CD4-positive, alpha-beta memory T cell (primary cell): ENCODE measurements around the gene CFAP46. TPM values are rescaled to one million over a fixed set of nuclear protein-coding genes. Genes with fewer than 3 reads are reported as not detected.

ENCODE experiments used
- CTCF ChIA-PET: fragments of 350-600 bp; sonication (Branson Sonifier 250); formaldehyde crosslinking; loops from one replicate; lab custom pipeline; 2021; ENCODE audit warnings: inconsistent platforms; ENCODE audit not compliant: partially characterized antibody; lab: Charles Lee
- POLR2A ChIA-PET: fragments of 350-600 bp; sonication (Branson Sonifier 250); formaldehyde crosslinking; loops from one replicate; lab custom pipeline; 2021; ENCODE audit not compliant: partially characterized antibody; lab: Charles Lee
- DNase-seq, 5 donors: peaks; one replicate each; pipeline versions ENCODE4 v3.0.0 to v3.0.0-alpha.2; 2020 to 2022; ENCODE audit warnings: mixed read lengths in 1 of 5
- H3K27ac ChIP-seq: one replicate; pipeline ENCODE4 v1.7.0; 2013; ENCODE audit warnings: low read depth, low read length
- H3K27me3 ChIP-seq: 2 replicates; pipeline ENCODE4 v1.7.0; 2013; ENCODE audit warnings: mild to moderate bottlenecking, low read length, moderate library complexity; ENCODE audit not compliant: insufficient read depth
- H3K36me3 ChIP-seq: 2 replicates; pipeline ENCODE4 v1.7.0; 2013; ENCODE audit warnings: mild to moderate bottlenecking, low read length, moderate library complexity; ENCODE audit not compliant: insufficient read depth
- H3K4me1 ChIP-seq: 2 replicates; pipeline ENCODE4 v1.7.0; 2013; ENCODE audit warnings: mild to moderate bottlenecking, low read length, moderate library complexity; ENCODE audit not compliant: insufficient read depth
- H3K4me3 ChIP-seq, 2 donors: one replicate each; pipeline ENCODE4 v1.7.0; 2013; ENCODE audit warnings: low read length in 2 of 2, mild to moderate bottlenecking in 1 of 2
- H3K9me3 ChIP-seq, 2 donors: one replicate each; pipeline ENCODE4 v1.7.0; 2013; ENCODE audit warnings: low read length in 2 of 2, control low read depth in 1 of 2; ENCODE audit not compliant: control insufficient read depth in 1 of 2
- H3K27ac Mint-ChIP-seq, 7 donors: one replicate each; pipeline ENCODE4 v1.8.0; 2020 to 2021; ENCODE audit warnings: mixed read lengths in 7 of 7, mild to moderate bottlenecking in 6 of 7, inconsistent platforms in 3 of 7, moderate library complexity in 3 of 7
- H3K27me3 Mint-ChIP-seq, 2 donors: one replicate each; pipeline ENCODE4 v1.8.0; 2020 to 2021; ENCODE audit warnings: mixed read lengths in 2 of 2
- H3K36me3 Mint-ChIP-seq, 2 donors: one replicate each; pipeline ENCODE4 v1.8.0; 2020 to 2021; ENCODE audit warnings: mixed read lengths in 2 of 2, inconsistent platforms in 1 of 2, mild to moderate bottlenecking in 1 of 2
- H3K4me1 Mint-ChIP-seq, 4 donors: one replicate each; pipeline ENCODE4 v1.8.0; 2020 to 2021; ENCODE audit warnings: mixed read lengths in 4 of 4, mild to moderate bottlenecking in 1 of 4
- H3K4me3 Mint-ChIP-seq, 8 donors: one replicate each; pipeline ENCODE4 v1.8.0; 2020 to 2021; ENCODE audit warnings: mixed read lengths in 8 of 8, mild to moderate bottlenecking in 7 of 8, moderate library complexity in 6 of 8, inconsistent platforms in 3 of 8
- H3K9me3 Mint-ChIP-seq, 8 donors: one replicate each; pipeline ENCODE4 v1.8.0; 2020 to 2021; ENCODE audit warnings: mixed read lengths in 8 of 8, mild to moderate bottlenecking in 5 of 8, inconsistent platforms in 3 of 8, moderate library complexity in 1 of 8
- intact Hi-C: fragments of 100-400 bp; cut with micrococcal nuclease; formaldehyde crosslinking; loops from one replicate; pipeline ENCODE4 v1.15.1; 2023
- polyA plus RNA-seq, 2 donors: library from polyadenylated mRNA; unstranded; fragments of 300-500 nt; fragmentation: Illumina TruSeq; gene quantifications; one replicate each; pipeline ENCODE4 v1.2.3, GENCODE V29; 2021
- total RNA-seq, 2 experiments: library from RNA; stranded (reverse); gene quantifications; one replicate each; pipeline ENCODE4 v1.2.3, GENCODE V29; 2021

Gene CFAP46
- total and polyA plus RNA-seq, 4 experiments from 2014 or later = not detected

GRCh38 chr10:132916956-132917666, 25.3 kb downstream of the CFAP46 start:
- H3K9me3 ChIP-seq = no peaks in the 10 kb centered on the region
- Mint-ChIP-seq H3K4me1 (no peaks in the 10 kb centered on the region), H3K27ac (no peak overlapping the region), H3K9me3 (peaks cover 0 to 4% (median 0%) of the 10 kb centered on the region in 8 donors), H3K4me3 (no peak overlapping the region), H3K27me3 (peaks cover 1 to 2% of the 10 kb centered on the region in 2 donors), H3K36me3 (no peaks in the 10 kb centered on the region)
- intact Hi-C loops = no loop called here
- H3K27ac ChIP-seq = no peak overlapping the region
- H3K36me3 ChIP-seq = no peaks in the 10 kb centered on the region
- ChIA-PET CTCF (no interaction called here), POLR2A (no interaction called here)
- no peaks in the 10 kb centered on the region for H3K4me1 ChIP-seq
- no peak for DNase-seq
- H3K4me3 ChIP-seq = no peak overlapping the region
- H3K27me3 ChIP-seq = no peaks in the 10 kb centered on the region

- Mint-ChIP-seq H3K4me3 (no peak overlapping the region), H3K27me3 (peaks cover under 1% of the 10 kb centered on the region in 2 donors), H3K9me3 (peaks cover 0 to 4% (median 0%) of the 10 kb centered on the region in 8 donors), H3K27ac (no peak overlapping the region), H3K36me3 (no peaks in the 10 kb centered on the region), H3K4me1 (no peaks in the 10 kb centered on the region)
- no peak overlapping the region for H3K4me3 ChIP-seq
- intact Hi-C loops = no loop called here
- ChIA-PET POLR2A (no interaction called here), CTCF (no interaction called here)
- no peaks in the 10 kb centered on the region for H3K27me3 ChIP-seq
- no peaks in the 10 kb centered on the region for H3K36me3 ChIP-seq
- no peaks in the 10 kb centered on the region for H3K9me3 ChIP-seq
- H3K27ac ChIP-seq = no peak overlapping the region
- DNase-seq = no peak
- no peaks in the 10 kb centered on the region for H3K4me1 ChIP-seq
Observed at GRCh38 chr10:132916421-132916841, 25.9 kb downstream of the CFAP46 start.

GRCh38 chr10:132915411-132915810, 27.0 kb downstream of the CFAP46 start:
- no peaks in the 10 kb centered on the region for H3K9me3 ChIP-seq
- Mint-ChIP-seq H3K9me3 (peaks cover 0 to 4% (median 0%) of the 10 kb centered on the region in 8 donors), H3K4me3 (no peak overlapping the region), H3K4me1 (no peaks in the 10 kb centered on the region), H3K27me3 (no peaks in the 10 kb centered on the region), H3K27ac (no peak overlapping the region), H3K36me3 (no peaks in the 10 kb centered on the region)
- H3K36me3 ChIP-seq = no peaks in the 10 kb centered on the region
- no peak for DNase-seq
- intact Hi-C loops = no loop called here
- no peak overlapping the region for H3K4me3 ChIP-seq
- no peak overlapping the region for H3K27ac ChIP-seq
- POLR2A ChIA-PET = no interaction called here
- no peaks in the 10 kb centered on the region for H3K4me1 ChIP-seq
- CTCF ChIA-PET = no interaction called here
- no peaks in the 10 kb centered on the region for H3K27me3 ChIP-seq

GRCh38 chr10:132914732-132915131, 27.6 kb downstream of the CFAP46 start:
- Mint-ChIP-seq H3K27ac (no peak overlapping the region), H3K4me3 (no peak overlapping the region), H3K4me1 (no peaks in the 10 kb centered on the region), H3K36me3 (no peaks in the 10 kb centered on the region), H3K27me3 (no peaks in the 10 kb centered on the region), H3K9me3 (peaks cover 0 to 4% (median 0%) of the 10 kb centered on the region in 8 donors)
- H3K9me3 ChIP-seq = no peaks in the 10 kb centered on the region
- H3K4me1 ChIP-seq = no peaks in the 10 kb centered on the region
- DNase-seq = no peak
- H3K27me3 ChIP-seq = no peaks in the 10 kb centered on the region
- CTCF ChIA-PET = no interaction called here
- no peak overlapping the region for H3K4me3 ChIP-seq
- intact Hi-C loops = no loop called here
- no peaks in the 10 kb centered on the region for H3K36me3 ChIP-seq
- POLR2A ChIA-PET = no interaction called here
- H3K27ac ChIP-seq = no peak overlapping the region

GRCh38 chr10:132913559-132914115, 28.7 kb downstream of the CFAP46 start:
- Mint-ChIP-seq H3K36me3 (no peaks in the 10 kb centered on the region), H3K9me3 (peaks cover 0 to 4% (median 0%) of the 10 kb centered on the region in 8 donors), H3K27ac (no peak overlapping the region), H3K4me3 (no peak overlapping the region), H3K4me1 (no peaks in the 10 kb centered on the region), H3K27me3 (no peaks in the 10 kb centered on the region)
- CTCF ChIA-PET = no interaction called here
- H3K36me3 ChIP-seq = no peaks in the 10 kb centered on the region
- H3K4me1 ChIP-seq = no peaks in the 10 kb centered on the region
- POLR2A ChIA-PET = no interaction called here
- H3K4me3 ChIP-seq = no peak overlapping the region
- H3K27ac ChIP-seq = no peak overlapping the region
- H3K9me3 ChIP-seq = no peaks in the 10 kb centered on the region
- intact Hi-C loops = no loop called here
- no peaks in the 10 kb centered on the region for H3K27me3 ChIP-seq
- no peak for DNase-seq

GRCh38 chr10:132912713-132913558, 29.4 kb downstream of the CFAP46 start:
- Mint-ChIP-seq H3K36me3 (no peaks in the 10 kb centered on the region), H3K9me3 (peaks cover 0 to 4% (median 0%) of the 10 kb centered on the region in 8 donors), H3K27ac (no peak overlapping the region), H3K27me3 (no peaks in the 10 kb centered on the region), H3K4me1 (no peaks in the 10 kb centered on the region), H3K4me3 (no peak overlapping the region)
- Histone ChIP-seq H3K9me3 (no peaks in the 10 kb centered on the region), H3K4me3 (no peak overlapping the region), H3K4me1 (no peaks in the 10 kb centered on the region), H3K27me3 (no peaks in the 10 kb centered on the region), H3K27ac (no peak overlapping the region), H3K36me3 (no peaks in the 10 kb centered on the region)
- intact Hi-C loops = no loop called here
- ChIA-PET POLR2A (no interaction called here), CTCF (no interaction called here)
- DNase-seq = no peak

GRCh38 chr10:132912225-132912712, 30.1 kb downstream of the CFAP46 start:
- H3K4me3 Mint-ChIP-seq = no peak overlapping the region
- no peaks in the 10 kb centered on the region for H3K36me3 ChIP-seq
- H3K9me3 ChIP-seq = no peaks in the 10 kb centered on the region
- DNase-seq = no peak
- ChIA-PET CTCF (no interaction called here), POLR2A (no interaction called here)
- no peak overlapping the region for H3K4me3 ChIP-seq
- H3K27ac Mint-ChIP-seq = no peak overlapping the region
- intact Hi-C loops = no loop called here
- no peaks in the 10 kb centered on the region for H3K27me3 Mint-ChIP-seq
- peaks cover 0 to 6% (median 0%) of the 10 kb centered on the region in 8 donors for H3K9me3 Mint-ChIP-seq
- H3K36me3 Mint-ChIP-seq = no peaks in the 10 kb centered on the region
- no peak overlapping the region for H3K27ac ChIP-seq
- H3K4me1 ChIP-seq = no peaks in the 10 kb centered on the region
- no peaks in the 10 kb centered on the region for H3K4me1 Mint-ChIP-seq
- no peaks in the 10 kb centered on the region for H3K27me3 ChIP-seq
